NCI-H1694 treated with DMSO at 0.1 percent for 48 hours (cell line): ENCODE measurements around the gene ARR3.
"Not testable (repeated sequence)": the region's sequence is repeated elsewhere in the genome, so short reads cannot be mapped to it uniquely, and the experiment has no call there.

Source experiments
- DNase-seq: peaks from one replicate; lab custom pipeline; 2025; lab: John Stamatoyannopoulos, UW

ARR3 gene

DNA sequence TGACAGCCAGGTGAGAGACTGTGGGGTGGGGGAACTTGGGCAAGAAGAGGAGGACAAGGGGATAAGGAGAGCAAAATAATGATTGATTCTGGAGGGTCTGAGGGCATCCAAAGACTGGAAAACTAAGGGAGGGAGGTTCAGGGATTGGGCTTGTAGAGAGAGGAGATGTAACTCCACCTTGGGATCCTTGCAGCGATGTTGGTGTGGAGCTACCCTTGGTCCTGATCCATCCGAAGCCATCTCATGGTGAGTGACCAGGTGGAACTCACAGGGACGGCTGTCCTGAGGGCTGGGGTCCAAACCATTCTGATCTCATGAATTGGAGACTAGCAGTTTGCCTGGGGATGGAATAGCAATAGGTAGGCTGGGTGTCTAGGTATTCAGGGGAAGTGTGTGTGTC lies 12.4 kb downstream of the ARR3 start:
- DNase-seq: no peak

GRCh38 chrX:70281951-70282350 lies 13.8 kb downstream of the ARR3 start, which contains the start of gene RAB41:
Gene RAB41 (plus strand): TSS chrX:70282172. CDS start chrX:70282218, 46 bp downstream.
- no peak for DNase-seq

DNA sequence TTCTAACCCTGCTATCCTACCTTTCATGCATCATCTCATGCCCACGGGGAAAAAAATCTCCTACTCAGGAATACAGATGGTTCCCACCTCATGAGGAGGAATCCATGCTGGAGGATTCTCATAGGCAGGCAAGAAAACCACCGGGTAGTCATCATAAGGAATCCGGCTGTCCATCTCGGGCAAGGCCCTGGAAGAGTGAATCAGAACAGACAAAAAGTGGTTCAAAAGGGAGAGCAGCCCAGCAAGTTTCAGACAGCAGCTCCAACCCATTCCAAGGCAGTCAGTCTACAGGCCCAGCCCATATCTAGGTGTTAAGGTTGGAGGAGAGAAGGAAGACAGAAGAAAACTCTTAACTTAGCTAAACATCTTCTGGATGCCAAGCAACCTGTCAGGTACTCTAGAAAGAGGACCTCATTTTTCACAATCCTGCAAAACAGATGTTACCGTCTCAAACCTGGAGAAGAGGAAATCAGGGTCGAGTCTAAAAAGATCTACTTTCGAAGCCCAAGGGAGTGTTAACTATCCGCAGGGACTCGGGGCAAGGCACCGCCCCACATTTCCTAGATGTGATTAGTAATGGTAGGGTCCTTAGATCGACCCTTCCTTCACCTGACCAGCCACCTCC lies 21.1 kb downstream of the ARR3 start:
- no peak for DNase-seq

GRCh38 chrX:70289793-70290770 lies 21.9 kb downstream of the ARR3 start, which contains the start of the genes KIF4A and PDZD11:
Gene KIF4A (plus strand): TSS chrX:70290104. CDS start chrX:70290459, 355 bp downstream.
Gene PDZD11 (minus strand): TSS chrX:70289927. CDS start chrX:70289341, 586 bp downstream.
- DNase-seq: peak; percentile 65

- DNase-seq: no peak
Observed at GRCh38 chrX:70292788-70293187, 24.7 kb downstream of the ARR3 start.

DNA sequence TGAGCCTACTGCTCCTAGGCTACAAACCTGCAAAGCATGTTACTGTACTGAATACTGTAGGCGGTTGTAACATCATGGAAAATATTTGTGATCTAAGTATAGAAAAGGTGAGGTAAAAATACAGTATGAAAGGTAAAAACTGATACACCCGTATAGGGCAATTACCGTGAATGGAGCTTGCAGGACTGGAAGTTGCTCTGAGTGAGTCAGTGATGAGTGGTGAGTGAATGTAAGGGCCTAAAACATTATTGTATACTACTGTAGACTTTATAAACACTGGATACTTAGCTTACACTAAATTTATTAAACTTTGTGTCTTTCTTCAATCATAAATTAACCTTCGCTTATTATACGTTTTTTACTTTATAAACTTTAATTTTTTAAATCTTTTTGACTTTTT lies 25.5 kb downstream of the ARR3 start:
- DNase-seq: no peak

GRCh38 chrX:70301716-70302115 lies 33.6 kb downstream of the ARR3 start:
- DNase-seq: no peak

GRCh38 chrX:70313503-70313902 lies 45.4 kb downstream of the ARR3 start:
- no peak for DNase-seq

DNA sequence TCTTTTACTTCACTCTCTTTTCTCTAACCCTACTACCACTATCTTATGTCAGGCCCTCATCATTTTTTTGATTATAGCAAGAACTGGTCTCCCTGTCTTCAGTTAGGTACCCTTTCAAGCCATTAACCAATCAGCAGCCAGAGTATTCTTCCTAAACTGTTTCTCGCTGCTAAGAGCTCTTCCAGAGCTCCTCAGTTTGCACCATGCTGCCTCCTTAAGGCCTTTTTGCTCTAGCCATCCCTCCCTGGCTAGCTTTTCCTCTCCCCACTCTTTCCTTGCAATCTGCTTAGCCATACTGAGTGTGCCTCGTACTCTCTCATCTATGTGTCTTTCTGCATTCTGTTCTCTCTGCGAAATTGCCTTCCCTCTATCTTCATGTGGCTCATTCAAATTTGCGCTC lies 54.6 kb downstream of the ARR3 start:
- DNase-seq: no peak

DNA sequence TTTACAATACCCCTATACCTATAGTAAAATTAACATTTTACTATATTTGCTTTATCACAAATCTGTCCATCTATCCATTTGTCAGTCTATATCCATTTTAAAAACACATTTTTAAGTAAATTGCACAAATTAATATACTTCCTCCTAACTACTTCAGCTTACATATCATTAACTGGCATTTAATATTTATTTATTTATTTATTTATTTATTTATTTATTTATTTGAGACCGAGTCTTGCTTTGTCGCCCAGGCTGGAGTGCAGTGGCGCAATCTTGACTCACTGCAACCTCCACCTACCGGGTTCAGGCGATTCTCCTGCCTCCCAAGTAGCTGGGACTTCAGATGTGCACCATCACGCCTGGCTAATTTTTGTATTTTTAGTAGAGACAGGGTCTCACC lies 55.5 kb downstream of the ARR3 start:
- not testable (repeated sequence) for DNase-seq

DNA sequence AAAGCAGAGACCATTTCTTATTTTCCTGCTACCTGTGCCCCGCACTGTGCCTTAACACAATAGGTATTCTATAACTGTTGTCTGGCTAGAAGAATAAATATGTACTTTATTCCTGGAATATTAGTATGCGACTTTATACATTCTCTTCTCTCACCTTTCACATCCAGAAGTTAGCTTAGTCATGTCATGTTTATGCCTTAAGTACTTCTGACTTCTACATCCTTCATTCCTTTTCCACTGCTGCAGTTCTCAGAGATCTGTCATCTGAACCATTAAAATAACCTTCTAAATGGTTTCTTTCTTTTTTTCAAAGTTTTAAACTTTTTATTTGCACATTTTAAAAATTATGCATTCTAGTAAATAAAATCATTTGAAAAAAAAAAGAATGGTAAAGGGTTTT lies 56.2 kb downstream of the ARR3 start:
- no peak for DNase-seq

- DNase-seq: no peak
Observed at GRCh38 chrX:70331161-70331560, 63.0 kb downstream of the ARR3 start.
